Activated T-helper 9 cell treated with anti-CD3 and anti-CD28 coated beads, Interleukin-2, amount 50 U/mL, for 16 hours (primary cell): Measurements from ENCODE around the gene GBGT1.

Experiments
- DNase-seq: peaks from one replicate; pipeline ENCODE4 v3.0.0-alpha.2; 2020; ENCODE audit warnings: low read depth

Gene GBGT1

DNA sequence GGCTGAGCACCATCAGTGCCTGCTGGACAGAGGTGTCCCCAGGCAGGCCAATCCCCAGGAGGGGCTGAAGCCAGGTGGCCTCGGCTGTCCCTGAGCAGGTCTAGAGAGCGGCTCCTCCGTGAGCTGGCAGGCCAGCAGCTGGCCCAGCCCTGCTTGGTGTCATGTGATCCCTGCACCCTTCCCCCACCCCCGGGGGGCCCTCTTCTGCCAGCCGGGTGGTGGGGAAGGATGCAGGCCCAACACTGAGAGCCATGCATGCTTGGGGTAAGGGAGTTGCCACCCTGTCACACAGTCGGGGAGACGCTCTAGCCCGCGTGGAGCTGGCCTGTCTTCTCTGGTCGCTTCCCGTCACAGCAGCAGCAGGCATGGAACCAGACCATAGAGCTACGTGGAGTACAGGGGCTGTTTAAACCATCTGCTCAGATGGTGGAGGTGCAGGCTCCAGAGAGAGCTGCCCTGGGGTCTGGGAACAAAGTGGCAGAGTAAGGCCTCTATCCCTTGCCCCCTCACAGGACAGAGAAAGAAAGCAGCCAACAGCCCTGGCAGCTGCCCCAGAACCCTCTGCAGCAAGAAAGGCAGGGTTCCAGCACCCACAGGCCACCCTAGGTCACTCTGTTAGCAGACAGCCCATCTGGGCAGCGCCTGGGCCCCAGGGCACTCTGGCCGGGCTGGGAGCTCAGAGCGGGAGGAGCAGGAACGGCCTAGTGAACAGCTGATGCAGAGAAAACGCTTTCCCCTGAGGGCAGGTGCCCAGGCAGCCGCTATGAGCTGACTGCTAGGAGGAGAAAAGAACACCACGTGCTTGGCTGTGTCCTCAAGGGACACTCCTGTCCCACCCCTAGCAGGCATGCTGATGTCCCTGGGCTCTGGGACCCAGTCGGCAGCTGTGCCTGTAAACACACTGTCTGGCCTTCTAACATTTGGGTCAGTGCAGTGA lies 49.5 kb downstream of the GBGT1 start:
- DNase-seq, result no peak

- no peak for DNase-seq
These were observed 50.4 kb downstream of the GBGT1 start for GRCh38 chr9:133113163-133113948.

DNA sequence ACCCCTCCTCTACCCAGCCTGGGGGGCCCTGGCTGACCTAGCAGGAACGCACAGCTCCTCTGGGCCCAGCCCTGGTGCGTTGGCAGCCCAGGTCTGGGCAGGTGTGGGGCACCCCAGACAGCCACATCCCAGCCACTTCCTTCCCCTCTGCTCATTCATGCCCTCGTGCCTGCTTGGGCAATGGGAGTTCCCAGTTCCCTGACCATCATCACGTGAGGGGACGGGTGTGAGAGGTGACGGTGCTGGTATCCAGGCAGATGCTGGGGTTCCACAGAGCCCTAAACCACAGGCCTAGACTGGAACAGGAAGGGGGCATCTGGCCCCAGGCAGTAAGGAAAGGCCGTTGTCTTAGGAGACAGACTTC lies 51.1 kb downstream of the GBGT1 start:
- DNase-seq, result no peak

DNA sequence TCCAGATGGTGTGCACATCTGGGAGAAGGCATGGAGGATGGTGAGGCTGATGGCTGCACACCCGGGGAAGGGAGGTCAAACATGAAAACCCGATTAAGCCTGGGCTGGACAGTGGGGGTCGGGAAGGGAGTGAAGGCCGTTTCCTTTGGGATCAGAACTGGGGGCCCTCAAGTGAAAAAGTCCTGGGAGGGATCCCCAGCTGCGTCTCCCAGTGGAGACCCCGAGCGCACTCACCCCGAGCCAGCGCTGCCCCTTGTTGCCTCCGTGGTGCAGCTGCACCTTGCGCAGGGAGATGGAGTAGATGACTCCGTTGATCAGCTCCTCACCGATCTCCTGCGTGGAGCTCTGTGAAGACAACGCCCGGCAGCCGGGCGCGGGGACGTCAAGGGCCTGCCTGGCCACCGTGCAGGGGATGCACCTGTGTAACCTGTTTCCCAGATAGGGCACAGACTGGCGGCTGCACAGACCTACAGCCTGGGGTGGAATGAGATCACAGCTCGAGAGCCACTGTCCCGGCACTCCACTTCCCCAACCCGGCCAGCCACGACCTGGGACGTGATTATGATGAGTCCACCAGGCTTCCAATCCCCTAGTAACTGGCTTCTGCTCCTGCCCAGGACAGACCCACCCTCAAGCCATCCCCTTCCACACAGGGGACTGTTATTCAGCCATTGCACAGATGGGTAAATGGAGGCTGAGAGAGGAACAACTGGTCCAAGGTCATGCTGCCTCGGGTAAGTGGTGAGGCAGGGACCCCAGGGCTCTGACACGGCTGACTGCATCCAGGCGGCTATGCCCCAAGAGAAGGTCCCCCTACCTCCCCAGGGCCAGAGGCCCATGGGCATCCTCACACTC lies 51.7 kb downstream of the GBGT1 start:
- no peak for DNase-seq

- DNase-seq, result no peak
These were observed 53.6 kb downstream of the GBGT1 start for GRCh38 chr9:133109931-133110650.

GRCh38 chr9:133108794-133109641 lies 54.7 kb downstream of the GBGT1 start:
- DNase-seq, result no peak

DNA sequence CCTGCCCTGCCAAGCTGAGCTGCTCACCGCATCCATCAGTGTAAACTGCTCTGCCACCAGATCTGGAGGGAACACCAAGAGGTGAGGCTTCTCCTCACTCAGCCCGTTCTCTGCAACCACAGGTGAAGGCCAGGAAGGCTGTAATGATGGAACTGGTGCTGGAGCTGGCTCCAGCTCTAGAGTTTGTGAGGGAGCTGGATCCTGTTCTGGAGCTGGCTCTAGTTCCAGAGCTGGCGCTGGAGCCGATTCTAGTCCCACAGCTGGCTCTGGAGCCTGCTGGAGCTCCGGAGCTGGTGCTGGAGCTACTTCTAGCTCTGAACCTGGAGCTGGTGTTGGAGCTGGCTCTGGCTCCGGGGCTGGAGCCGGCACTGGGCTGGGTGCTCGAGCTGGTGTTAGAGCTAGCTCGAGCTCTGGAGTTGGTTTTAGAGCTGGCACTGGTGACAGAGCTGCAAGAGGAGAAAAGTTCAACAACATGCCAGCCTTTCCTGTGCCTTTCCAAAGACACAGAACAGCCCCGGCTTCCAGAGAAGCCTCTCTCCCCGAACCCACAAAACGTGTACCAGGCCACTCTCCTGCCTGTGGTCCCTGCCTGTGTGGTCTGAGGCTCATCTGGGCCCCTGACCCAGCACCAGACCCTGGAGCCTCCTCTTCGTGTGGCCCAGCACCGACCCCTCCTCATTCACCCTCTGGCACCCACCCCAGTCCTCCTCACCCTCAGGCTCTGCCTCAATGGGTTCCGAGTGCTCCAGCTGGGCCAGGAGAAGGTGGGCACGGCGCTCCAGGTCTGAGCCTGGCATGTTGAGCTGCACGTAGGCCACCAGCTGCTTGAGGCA lies 55.5 kb downstream of the GBGT1 start:
- DNase-seq, result no peak

DNA sequence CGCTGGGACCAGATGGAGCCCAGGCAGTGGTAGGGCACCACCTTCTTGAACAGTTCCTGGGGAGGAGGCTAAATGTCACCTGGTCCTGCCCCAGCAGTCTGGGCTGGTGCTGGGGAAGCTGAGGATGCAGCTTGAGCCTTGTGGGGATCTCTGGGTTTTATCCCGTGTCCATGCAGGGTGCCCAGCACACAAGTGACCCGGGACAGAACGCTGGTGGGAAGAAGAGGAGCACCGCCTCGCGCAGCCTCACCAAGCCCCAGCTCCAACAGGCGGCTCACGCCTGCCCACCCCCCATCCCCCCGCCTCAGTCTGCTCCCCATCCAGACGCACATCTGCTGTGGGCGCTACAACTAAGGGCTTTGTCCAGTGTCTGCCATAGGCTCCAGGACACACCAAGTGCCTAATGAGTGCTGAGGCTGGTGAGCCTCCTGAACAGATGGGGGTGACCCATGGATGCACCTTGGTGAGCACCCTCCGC lies 56.4 kb downstream of the GBGT1 start:
- DNase-seq, result no peak

DNA sequence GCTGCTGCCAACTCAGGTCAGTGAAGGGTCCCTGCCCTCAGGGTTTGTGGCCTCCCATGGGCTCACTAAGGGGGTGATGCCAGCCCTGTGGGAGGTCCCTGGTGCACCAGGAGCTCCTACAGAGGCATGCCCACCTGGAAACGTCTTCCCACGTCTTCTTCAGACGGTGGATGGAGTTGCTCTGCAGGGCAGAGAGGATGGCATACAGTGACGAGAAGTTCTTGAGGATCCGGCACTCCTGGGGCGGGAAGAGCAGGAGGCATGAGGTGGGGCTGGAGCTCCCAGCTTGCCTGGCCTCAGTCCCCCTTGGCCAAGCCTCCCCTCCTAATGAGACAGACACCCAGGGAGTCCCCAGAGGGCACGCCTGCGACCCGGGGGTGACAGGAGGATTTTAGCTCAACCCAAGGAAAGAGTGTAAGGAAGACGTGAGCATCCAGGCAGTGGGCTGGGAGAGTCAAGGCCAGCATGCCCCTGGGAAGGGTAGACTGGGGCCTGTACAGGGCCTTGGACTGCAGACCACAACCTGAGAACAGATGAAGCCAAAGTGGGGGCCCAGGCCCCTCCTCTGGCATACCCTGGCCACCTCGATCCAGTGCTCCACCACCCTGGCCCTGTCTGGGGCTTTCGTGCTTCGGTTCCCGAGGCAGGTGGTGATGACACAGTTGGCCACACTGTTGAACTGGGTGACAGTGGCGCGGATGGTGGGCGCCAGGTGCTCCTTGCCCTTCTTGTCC lies 57.0 kb downstream of the GBGT1 start:
- no peak for DNase-seq

DNA sequence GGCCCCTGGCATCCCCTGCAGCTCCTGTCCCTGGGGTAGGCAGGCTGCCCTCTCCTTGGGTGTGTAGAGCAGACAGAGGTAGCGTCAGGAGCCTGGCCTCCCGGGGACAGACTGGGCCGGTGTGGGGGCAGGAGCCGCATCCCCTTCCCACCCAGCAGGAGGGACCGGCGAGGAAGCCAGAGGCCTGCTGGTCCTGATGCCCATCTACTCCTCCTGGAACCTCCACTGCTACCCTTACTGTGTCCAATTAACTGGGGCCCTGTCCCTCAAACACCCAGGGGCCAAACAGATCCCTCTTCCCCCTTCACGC lies 58.3 kb downstream of the GBGT1 start:
- no peak for DNase-seq

DNA sequence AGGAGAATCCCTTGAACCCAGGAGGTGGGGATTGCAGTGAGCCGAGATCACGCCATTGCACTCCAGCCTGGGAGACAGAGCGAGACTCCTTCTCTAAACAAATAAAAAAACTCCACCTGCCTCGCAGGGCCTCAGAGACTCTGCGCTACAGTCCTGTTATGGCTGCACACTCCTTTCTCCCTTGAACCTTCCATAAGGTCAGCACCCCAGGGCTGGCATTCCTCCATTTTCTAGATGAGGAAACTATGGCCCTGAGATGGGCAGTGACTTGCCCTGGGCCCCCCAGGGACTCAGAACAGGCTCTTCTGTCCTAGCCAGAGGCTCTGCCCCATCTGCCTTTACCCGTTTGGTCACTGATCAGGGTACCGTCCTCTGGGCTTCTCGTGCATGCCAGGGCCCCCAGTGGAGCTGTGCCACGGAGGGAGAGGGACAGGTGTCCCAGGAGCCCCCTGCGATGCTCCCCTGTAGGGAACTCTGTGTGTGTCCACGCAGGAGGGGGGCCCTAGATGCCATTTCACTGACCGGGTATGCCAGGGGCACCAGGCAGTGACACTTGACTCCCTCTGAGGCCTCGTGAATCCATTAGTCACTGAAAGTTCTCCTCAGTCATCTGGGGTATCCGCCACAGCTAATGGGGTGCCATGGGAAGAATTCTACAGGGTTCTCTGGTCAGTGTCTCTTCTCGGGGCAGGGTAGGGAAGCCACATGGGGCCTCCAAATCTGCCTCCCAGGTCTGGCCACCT lies 58.8 kb downstream of the GBGT1 start:
- no peak for DNase-seq

DNA sequence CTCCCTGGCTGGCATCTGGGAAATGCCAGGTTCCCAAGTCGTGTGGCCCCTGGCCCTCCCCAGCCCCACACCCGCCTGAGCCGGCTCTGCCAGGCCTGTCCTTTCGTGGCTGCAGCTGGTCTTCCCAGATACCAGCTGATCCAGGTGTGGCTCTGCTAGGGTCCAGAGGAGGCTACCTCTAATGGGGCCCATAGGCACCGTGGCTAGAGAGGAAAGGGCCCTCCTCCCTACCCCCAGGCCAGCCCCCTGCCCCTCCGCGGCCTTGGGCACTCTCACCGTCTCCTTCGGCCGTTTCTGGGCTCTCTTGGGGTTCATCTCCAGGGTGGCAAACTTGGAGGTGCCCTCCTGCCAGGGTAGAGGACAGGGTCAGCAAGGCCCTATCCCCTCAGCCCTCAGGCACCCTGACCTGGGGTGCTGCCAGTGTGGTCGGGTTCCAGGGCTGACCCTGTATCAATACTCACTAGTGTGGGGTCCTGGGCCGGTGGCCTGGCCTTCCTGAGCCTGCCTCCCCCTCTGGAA lies 59.7 kb downstream of the GBGT1 start:
- no peak for DNase-seq

DNA sequence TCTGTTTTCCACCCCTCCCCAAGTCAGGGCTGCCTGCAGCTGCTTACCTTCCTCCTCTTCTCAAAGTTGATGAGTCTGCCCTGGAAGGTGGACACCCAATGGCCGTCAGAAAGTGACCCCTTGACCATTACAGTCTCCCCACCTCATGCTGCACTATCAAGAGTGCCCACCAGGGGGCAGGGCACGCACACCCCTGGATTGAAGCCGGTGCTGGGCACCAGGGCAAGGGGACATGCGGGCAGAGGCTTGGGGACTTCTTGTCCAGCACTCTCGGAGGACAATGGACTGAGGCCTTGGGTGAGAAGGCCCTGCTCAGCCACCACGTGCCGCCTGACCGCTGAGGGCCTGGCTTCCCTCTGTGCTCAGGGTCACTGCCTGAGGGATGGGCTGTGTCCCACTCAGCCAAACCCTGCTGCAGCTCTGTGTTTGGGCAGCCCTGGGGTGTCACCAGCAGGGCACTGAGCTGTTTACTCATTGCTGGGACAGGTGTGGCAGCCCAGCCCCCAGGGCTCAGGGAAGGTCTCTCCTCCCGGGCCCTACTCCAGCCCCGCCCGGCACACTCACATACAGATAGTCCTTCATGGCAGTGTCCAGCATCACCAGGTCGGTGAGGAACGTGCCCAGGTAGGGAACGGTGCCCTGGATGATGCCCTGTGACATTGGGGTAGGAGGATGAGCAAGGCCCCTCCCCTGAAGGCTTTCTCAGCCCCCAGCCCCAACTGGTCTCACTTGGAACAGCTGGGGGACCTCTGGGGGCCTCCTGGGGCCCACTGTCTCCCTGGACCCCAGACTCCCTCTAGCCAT lies 60.3 kb downstream of the GBGT1 start:
- peak; percentile 54 for DNase-seq
